Tibial nerve (tissue), 4 donors: ENCODE data around the gene RELL2.

Experiments
- CTCF ChIP-seq, 5 experiments: fragments of 200-600 bp in 3 of 5; fragments of 450-650 bp in 2 of 5; sonication (generic) in 3 of 5; IDR thresholded peaks; one replicate each; pipeline ENCODE4 v1.5.1; 2016 to 2019; ENCODE audit warnings: antibody characterized with exemption in 5 of 5, mild to moderate bottlenecking in 3 of 5, moderate library complexity in 2 of 5
- EP300 ChIP-seq, 2 donors: sonication (generic); formaldehyde crosslinking; IDR thresholded peaks; one replicate each; pipeline ENCODE4 v1.6.1; 2017; ENCODE audit warnings: antibody characterized with exemption in 2 of 2, mild to moderate bottlenecking in 1 of 2
- POLR2A ChIP-seq, 2 donors: fragments of 450-650 bp; IDR thresholded peaks; one replicate each; pipeline ENCODE4 v1.6.1; 2017; ENCODE audit warnings: antibody characterized with exemption in 2 of 2, mild to moderate bottlenecking in 2 of 2, moderate library complexity in 2 of 2

DNA sequence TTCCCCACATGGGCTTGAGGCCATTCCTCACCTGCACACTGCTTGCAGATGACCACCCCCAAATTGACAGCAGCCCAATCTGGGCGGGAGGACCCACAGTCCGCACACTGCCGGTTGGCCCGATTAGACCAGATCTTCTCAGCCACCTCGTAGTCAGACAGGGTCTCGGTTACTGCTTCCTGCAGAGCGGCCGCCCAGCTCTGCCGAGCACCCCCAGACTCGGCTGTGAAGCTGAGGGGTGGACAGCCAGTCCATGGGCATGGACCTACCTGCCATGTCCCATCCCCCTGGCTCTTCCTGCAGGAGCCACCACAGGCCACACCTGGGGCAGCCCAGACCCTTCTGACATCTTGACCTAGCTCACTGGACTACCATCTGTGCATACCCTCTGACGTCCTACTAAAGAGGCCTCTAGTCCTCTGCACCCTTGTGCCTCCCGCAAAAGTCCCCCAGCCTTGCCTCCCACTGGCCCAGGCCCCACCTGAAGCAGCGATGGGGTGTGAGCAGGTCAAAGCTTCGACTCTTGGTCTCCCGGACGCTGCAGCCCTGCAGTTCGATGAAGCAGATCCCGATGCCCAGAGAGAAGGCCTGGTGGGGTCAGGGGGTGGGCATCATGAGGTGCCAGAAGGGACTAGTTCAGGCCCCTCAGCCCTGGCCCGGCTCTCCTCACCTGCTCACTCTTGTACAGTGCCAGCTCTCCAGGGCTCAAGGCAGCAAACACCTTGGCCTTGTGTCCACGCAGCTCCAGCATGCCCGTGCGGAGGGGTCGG lies 35.5 kb downstream of the RELL2 start:
- no peak for TF ChIP-seq CTCF (IDR thresholded peaks at IDR 0.05)
- no peak for TF ChIP-seq EP300 (IDR thresholded peaks at IDR 0.05)
- no peak for TF ChIP-seq POLR2A (IDR thresholded peaks at IDR 0.05)
